CD14-positive monocyte (primary cell): ENCODE data around the gene ZNF792. TPM values are rescaled to one million over a fixed set of nuclear protein-coding genes. Genes with fewer than 3 reads are reported as not detected.
"Not testable (repeated sequence)": the region's sequence is repeated elsewhere in the genome, so short reads cannot be mapped to it uniquely, and the experiment has no call there.

Source experiments
- DNase-seq, 3 donors: peaks; one replicate each; pipeline ENCODE4 v3.0.0-alpha.2; 2011 to 2022
- H2AFZ ChIP-seq: 2 replicates; pipeline ENCODE4 v1.6.0; 2012; ENCODE audit warnings: mild to moderate bottlenecking, low read depth, low read length, inconsistent platforms; ENCODE audit not compliant: insufficient read depth, poor library complexity, severe bottlenecking
- H3K27ac ChIP-seq, 2 donors: 1 replicate in 1 of 2; 2 replicates in 1 of 2; pipeline ENCODE4 v1.5.1; 2012 to 2013; ENCODE audit warnings: low read length in 2 of 2, control low read depth in 1 of 2, inconsistent platforms in 1 of 2, low read depth in 1 of 2, mild to moderate bottlenecking in 1 of 2
- H3K27me3 ChIP-seq, 2 donors: one replicate each; pipeline versions ENCODE4 v1.6.0 to v1.6.1; 2011 to 2013; ENCODE audit warnings: low read length in 2 of 2; ENCODE audit not compliant: control insufficient read depth in 2 of 2, insufficient read depth in 2 of 2
- H3K36me3 ChIP-seq, 2 donors: replicated peaks in 1 of 2; 1 replicate in 1 of 2; 2 replicates in 1 of 2; pipeline versions ENCODE4 v1.5.1 to v1.6.1; 2012 to 2013; ENCODE audit warnings: low read length in 2 of 2, control low read depth in 1 of 2, inconsistent platforms in 1 of 2, mild to moderate bottlenecking in 1 of 2; ENCODE audit not compliant: insufficient read depth in 2 of 2, control insufficient read depth in 1 of 2
- H3K4me1 ChIP-seq, 2 donors: 1 replicate in 1 of 2; 2 replicates in 1 of 2; pipeline versions ENCODE4 v1.5.1 to v1.6.1; 2012 to 2013; ENCODE audit warnings: low read length in 2 of 2, control low read depth in 1 of 2, inconsistent platforms in 1 of 2, mild to moderate bottlenecking in 1 of 2, moderate library complexity in 1 of 2; ENCODE audit not compliant: insufficient read depth in 2 of 2, control insufficient read depth in 1 of 2
- H3K4me2 ChIP-seq: replicated peaks from 2 replicates; pipeline ENCODE3; 2012; ENCODE audit warnings: low read length, moderate library complexity, mild to moderate bottlenecking; ENCODE audit not compliant: poor library complexity, severe bottlenecking; ENCODE audit errors: extremely low read depth
- H3K4me3 ChIP-seq, 3 experiments: fragments of 200-600 bp in 1 of 3; sonication (generic) in 1 of 3; replicated peaks in 1 of 3; 1 replicate in 2 of 3; 2 replicates in 1 of 3; pipeline ENCODE4 v1.5.1; 2011 to 2013; ENCODE audit warnings: low read length in 3 of 3, mild to moderate bottlenecking in 3 of 3, control low read depth in 2 of 3, low read depth in 2 of 3, inconsistent platforms in 1 of 3, moderate library complexity in 1 of 3
- H3K79me2 ChIP-seq: 2 replicates; pipeline ENCODE4 v1.6.0; 2012; ENCODE audit warnings: mild to moderate bottlenecking, control low read depth, inconsistent platforms, low read length, moderate library complexity; ENCODE audit not compliant: insufficient read depth
- H3K9ac ChIP-seq: 2 replicates; pipeline ENCODE4 v1.6.0; 2017; ENCODE audit warnings: low read length, mild to moderate bottlenecking; ENCODE audit not compliant: insufficient read depth, poor library complexity, severe bottlenecking
- H3K9me3 ChIP-seq, 2 donors: replicated peaks in 1 of 2; 1 replicate in 1 of 2; 2 replicates in 1 of 2; pipeline versions ENCODE4 v1.5.1 to v1.6.1; 2012 to 2013; ENCODE audit warnings: low read length in 2 of 2, control low read depth in 1 of 2; ENCODE audit not compliant: control insufficient read depth in 1 of 2, insufficient read depth in 1 of 2
- H4K20me1 ChIP-seq: 2 replicates; pipeline ENCODE4 v1.6.0; 2012; ENCODE audit warnings: mild to moderate bottlenecking, low read length, control low read depth, moderate library complexity; ENCODE audit not compliant: insufficient read depth
- H3K27ac Mint-ChIP-seq, 7 donors: one replicate each; pipeline ENCODE4 v1.8.0; 2020; ENCODE audit warnings: mild to moderate bottlenecking in 7 of 7, mixed read lengths in 7 of 7, moderate library complexity in 6 of 7, inconsistent platforms in 2 of 7
- H3K27me3 Mint-ChIP-seq, 3 donors: one replicate each; pipeline ENCODE4 v1.8.0; 2021 to 2022; ENCODE audit warnings: low read depth in 3 of 3, mild to moderate bottlenecking in 3 of 3, mixed read lengths in 3 of 3, moderate library complexity in 3 of 3, inconsistent platforms in 1 of 3
- H3K36me3 Mint-ChIP-seq, 2 donors: one replicate each; pipeline ENCODE4 v1.8.0; 2020; ENCODE audit warnings: mixed read lengths in 2 of 2, inconsistent platforms in 1 of 2, mild to moderate bottlenecking in 1 of 2
- H3K4me1 Mint-ChIP-seq: one replicate; pipeline ENCODE4 v1.8.0; 2020; ENCODE audit warnings: mild to moderate bottlenecking, mixed read lengths
- H3K4me3 Mint-ChIP-seq, 2 donors: one replicate each; pipeline ENCODE4 v1.8.0; 2020; ENCODE audit warnings: mild to moderate bottlenecking in 2 of 2, mixed read lengths in 2 of 2, moderate library complexity in 1 of 2
- H3K9me3 Mint-ChIP-seq, 7 donors: one replicate each; pipeline ENCODE4 v1.8.0; 2020 to 2022; ENCODE audit warnings: mixed read lengths in 7 of 7, mild to moderate bottlenecking in 6 of 7, moderate library complexity in 6 of 7, inconsistent platforms in 2 of 7
- CTCF ChIP-seq: fragments of 200-600 bp; IDR thresholded peaks from one replicate; pipeline ENCODE4 v1.8.0; 2022; ENCODE audit warnings: antibody characterized with exemption, mild to moderate bottlenecking
- WGBS: methylation state at CpG from one replicate; pipeline ENCODE4 v1.1.5; 2013; ENCODE audit warnings: missing lambda C conversion rate; ENCODE audit not compliant: insufficient coverage; 5-methylcytosine and 5-hydroxymethylcytosine counted together
- intact Hi-C, 2 donors: fragments of 100-400 bp; cut with micrococcal nuclease; formaldehyde crosslinking; loops; one replicate each; pipeline versions ENCODE4 v1.15.0 to v1.15.1; 2023
- polyA plus RNA-seq, 3 donors: library from polyadenylated mRNA; depleted of rRNA in 1 of 3; unstranded in 2 of 3; stranded (reverse) in 1 of 3; fragments of 300-500 nt in 2 of 3; fragments of >200 nt in 1 of 3; fragmentation: Illumina TruSeq in 2 of 3; gene quantifications; 1 replicate in 2 of 3; 2 replicates in 1 of 3; pipeline ENCODE4 v1.2.3, GENCODE V29; 2012 to 2021

Gene ZNF792
- polyA plus RNA-seq, 3 donors: 1.3 to 3.3 (median 1.7) TPM

GRCh38 chr19:34998777-34999497 is 34.9 kb upstream of the ZNF792 start:
- H3K9me3 Mint-ChIP-seq: peaks cover 0 to 10% (median 3%) of the 10 kb centered on the region in 7 donors
- WGBS: 49% methylated on average over 12 of the region's 13 CpGs
- peaks cover 0 to 7% (median 1%) of the 10 kb centered on the region in 3 donors for H3K27me3 Mint-ChIP-seq

GRCh38 chr19:34998224-34998623 is 34.2 kb upstream of the ZNF792 start:
- H3K9me3 ChIP-seq, H3K4me2 ChIP-seq, H3K36me3 ChIP-seq, DNase-seq, H3K4me3 Mint-ChIP-seq, H3K9me3 Mint-ChIP-seq, H3K9ac ChIP-seq, H3K27me3 Mint-ChIP-seq, H3K27me3 ChIP-seq, intact Hi-C loops, H2AFZ ChIP-seq, H4K20me1 ChIP-seq, H3K4me3 ChIP-seq: not testable (repeated sequence)
- no CpG with 5 or more reads among the region's 7 CpGs for WGBS
- Mint-ChIP-seq H3K36me3 (peaks cover 2 to 11% of the 10 kb centered on the region in 2 donors), H3K4me1 (peaks cover 57% of the 10 kb centered on the region), H3K27ac (peak overlapping the region in 1 of 7 donors; percentile 45)
- Histone ChIP-seq H3K79me2 (peaks cover 36% of the 10 kb centered on the region), H3K4me1 (peaks cover 65 to 67% of the 10 kb centered on the region in 2 donors), H3K27ac (peak overlapping the region in 1 of 2 donors; percentile 23)

More at GRCh38 chr19:34998777-34999497, 34.9 kb upstream of the ZNF792 start:
- H3K4me3 ChIP-seq: peak overlapping the region; percentile 57 to 81 (median 77)
- intact Hi-C loops: no loop called here
- peaks cover 9% of the 10 kb centered on the region for H4K20me1 ChIP-seq
- Mint-ChIP-seq H3K4me1 (peaks cover 64% of the 10 kb centered on the region), H3K4me3 (peak overlapping the region; percentile 79 to 93), H3K27ac (peak overlapping the region; percentile 92 to 96 (median 95)), H3K36me3 (peaks cover 2 to 11% of the 10 kb centered on the region in 2 donors)
- peak overlapping the region; percentile 97 for H3K4me2 ChIP-seq
- peak overlapping the region; percentile 77 for H3K9ac ChIP-seq
- H3K36me3 ChIP-seq: no peaks in the 10 kb centered on the region
- H3K4me1 ChIP-seq: peaks cover 72 to 74% of the 10 kb centered on the region in 2 donors
- no peak for DNase-seq
- no peaks in the 10 kb centered on the region for H3K27me3 ChIP-seq
- H3K9me3 ChIP-seq: peaks cover 0 to 8% of the 10 kb centered on the region in 2 donors
- H3K27ac ChIP-seq: peak overlapping the region; percentile 93 to 95
- H2AFZ ChIP-seq: peak overlapping the region; percentile 69
- peaks cover 43% of the 10 kb centered on the region for H3K79me2 ChIP-seq
- no peak for TF ChIP-seq CTCF
